ENCODE measurements around the gene SPOCK1. TPM values are rescaled to one million over a fixed set of nuclear protein-coding genes. Genes with fewer than 3 reads are reported as not detected.
"Not testable (repeated sequence)": the region's sequence is repeated elsewhere in the genome, so short reads cannot be mapped to it uniquely, and the experiment has no call there.

SPOCK1 gene
- total RNA-seq (10 to 100 TPM; 11.3 to 52.7 (median 29.3) TPM), polyA plus RNA-seq (10 to 100 TPM in 1 of 3 donors, 1 to 10 TPM in 2; 4.2 to 16.0 (median 7.1) TPM)
- long read RNA-seq, donor 1, partial matches to known transcripts = 0 of 2 reads
- long read RNA-seq, donor 1, other reads (novel, unspliced or antisense) = 2 of 2 reads
- long read RNA-seq, donor 2, partial matches to known transcripts = 0 of 1 reads
- long read RNA-seq, donor 2, other reads (novel, unspliced or antisense) = 1 of 1 reads

DNA sequence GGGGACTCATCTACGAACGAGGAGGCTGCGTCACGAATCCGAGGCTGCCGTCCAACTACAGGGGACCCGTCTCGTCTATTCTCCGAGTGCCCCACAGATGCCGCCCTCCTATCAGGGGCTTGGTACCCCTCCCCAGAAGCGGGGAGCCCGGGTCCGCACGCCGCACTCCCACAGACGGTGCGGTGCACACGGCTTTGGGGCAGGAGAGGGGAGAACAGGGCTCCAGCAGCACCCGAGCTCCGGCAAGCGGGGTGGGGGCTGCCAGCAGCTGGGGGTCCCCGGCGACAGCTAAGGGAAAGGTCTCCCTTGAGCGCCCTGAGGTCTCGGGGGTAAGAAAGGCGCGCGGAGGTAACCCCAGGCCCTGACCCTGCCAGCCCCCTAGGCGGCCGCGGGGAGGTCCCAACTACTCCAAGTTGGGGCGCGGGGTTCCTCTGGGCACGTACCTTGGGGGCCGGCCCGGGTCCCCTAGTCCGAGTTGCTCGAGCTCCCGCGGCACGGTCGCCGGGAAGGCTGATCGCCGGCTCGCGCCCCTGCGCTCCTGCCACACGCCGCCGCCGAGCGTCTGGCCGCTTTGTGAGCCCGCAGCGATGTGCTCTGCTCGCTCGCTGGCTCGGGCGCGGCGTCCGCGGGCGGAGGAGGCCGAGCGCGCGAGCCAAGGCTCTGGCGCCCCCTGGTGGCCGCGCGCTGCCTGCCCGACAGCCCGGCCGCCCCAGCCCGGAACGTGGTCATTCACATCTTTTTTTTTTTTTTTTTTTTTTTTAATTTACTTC, at the start of gene SPOCK1:
Gene SPOCK1 (minus strand): TSS at position 591 of the 770 bp plus-strand sequence.
- Histone ChIP-seq H3K27me3 (ENCODE audit: insufficient read depth in 3 of 3, low read length in 2 of 3) (peaks cover 0 to 4% (median 0%) of the 10 kb centered on the region in 3 donors), H3K27ac (no peak within 1 kb of the TSS), H3K4me3 (peak within 1 kb of the TSS; percentile 65), H3K9me3 (no peaks in the 10 kb centered on the region), H3K4me1 (no peaks in the 10 kb centered on the region), H3K36me3 (ENCODE audit: insufficient read depth in 1 of 2, low read depth in 1 of 2) (no peaks in the 10 kb centered on the region)
- TF ChIP-seq, protein P1, sequence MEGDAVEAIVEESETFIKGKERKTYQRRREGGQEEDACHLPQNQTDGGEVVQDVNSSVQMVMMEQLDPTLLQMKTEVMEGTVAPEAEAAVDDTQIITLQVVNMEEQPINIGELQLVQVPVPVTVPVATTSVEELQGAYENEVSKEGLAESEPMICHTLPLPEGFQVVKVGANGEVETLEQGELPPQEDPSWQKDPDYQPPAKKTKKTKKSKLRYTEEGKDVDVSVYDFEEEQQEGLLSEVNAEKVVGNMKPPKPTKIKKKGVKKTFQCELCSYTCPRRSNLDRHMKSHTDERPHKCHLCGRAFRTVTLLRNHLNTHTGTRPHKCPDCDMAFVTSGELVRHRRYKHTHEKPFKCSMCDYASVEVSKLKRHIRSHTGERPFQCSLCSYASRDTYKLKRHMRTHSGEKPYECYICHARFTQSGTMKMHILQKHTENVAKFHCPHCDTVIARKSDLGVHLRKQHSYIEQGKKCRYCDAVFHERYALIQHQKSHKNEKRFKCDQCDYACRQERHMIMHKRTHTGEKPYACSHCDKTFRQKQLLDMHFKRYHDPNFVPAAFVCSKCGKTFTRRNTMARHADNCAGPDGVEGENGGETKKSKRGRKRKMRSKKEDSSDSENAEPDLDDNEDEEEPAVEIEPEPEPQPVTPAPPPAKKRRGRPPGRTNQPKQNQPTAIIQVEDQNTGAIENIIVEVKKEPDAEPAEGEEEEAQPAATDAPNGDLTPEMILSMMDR (IDR thresholded peaks at IDR 0.05) = peak; percentile 85
- DNase-seq (peak; percentile 81 to 86), ATAC-seq (peak; percentile 92 to 96 (median 96))
- intact Hi-C loops (cut with DNase I) = loop anchor here (1.0 to 10.0 kb wide), 4 partner anchors 152 to 694 kb away; no protein-coding TSS in a partner anchor
- 0 to 1% (median 0%) methylated on average over 54 to 77 of the region's 78 CpGs for WGBS, 3 donors

DNA sequence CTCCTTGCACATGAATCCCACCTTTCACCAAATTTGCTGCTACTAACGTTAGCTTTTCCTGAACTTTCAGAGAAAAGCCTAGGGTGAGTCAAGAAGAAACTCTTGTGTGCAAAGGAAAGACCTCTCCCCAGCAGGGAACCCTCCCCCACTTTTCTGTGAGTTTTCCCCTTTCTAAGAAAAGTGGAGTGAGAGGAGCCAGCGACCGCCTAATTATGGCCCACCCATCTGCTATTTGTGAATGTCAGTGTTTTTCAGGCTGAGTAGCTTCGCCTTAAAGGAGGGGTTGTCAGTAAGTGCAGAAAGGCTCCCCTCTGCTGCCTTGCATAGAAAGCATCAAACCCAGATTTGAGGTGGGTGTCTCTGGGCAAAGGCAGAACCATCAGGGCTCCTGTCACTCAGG, 46.8 kb upstream of the SPOCK1 start:
- TF ChIP-seq, protein P1 (IDR thresholded peaks at IDR 0.05) = no peak
- H3K27me3 ChIP-seq (ENCODE audit: insufficient read depth in 3 of 3, low read length in 2 of 3) = no peaks in the 10 kb centered on the region
- ATAC-seq = no peak

GRCh38 chr5:137535449-137535848, 36.3 kb upstream of the SPOCK1 start:
- H3K27me3 ChIP-seq (ENCODE audit: insufficient read depth in 3 of 3, low read length in 2 of 3); H3K4me3 ChIP-seq; H3K9me3 ChIP-seq; intact Hi-C loops (cut with DNase I); DNase-seq; H3K4me1 ChIP-seq; ATAC-seq; H3K27ac ChIP-seq; H3K36me3 ChIP-seq (ENCODE audit: insufficient read depth in 1 of 2, low read depth in 1 of 2): not testable (repeated sequence)
- WGBS, 3 donors = 71 to 79% (median 71%) methylated on average over 2 of the region's 2 CpGs

More for the DNA sequence above, 46.8 kb upstream of the SPOCK1 start:
- Histone ChIP-seq H3K9me3 (peaks cover under 1% of the 10 kb centered on the region), H3K4me3 (no peak overlapping the region), H3K36me3 (ENCODE audit: insufficient read depth in 1 of 2, low read depth in 1 of 2) (no peaks in the 10 kb centered on the region), H3K27ac (no peak overlapping the region), H3K4me1 (no peaks in the 10 kb centered on the region)
- intact Hi-C loops (cut with DNase I) = no loop called here
- 85 to 90% (median 87%) methylated on average over 4 of the region's 4 CpGs for WGBS, 3 donors
- DNase-seq = no peak

GRCh38 chr5:137533963-137534362, 34.8 kb upstream of the SPOCK1 start:
- peaks cover 0 to 2% (median 0%) of the 10 kb centered on the region in 3 donors for H3K27me3 ChIP-seq (ENCODE audit: insufficient read depth in 3 of 3, low read length in 2 of 3)
- no peak for ATAC-seq
- no peaks in the 10 kb centered on the region for H3K36me3 ChIP-seq (ENCODE audit: insufficient read depth in 1 of 2, low read depth in 1 of 2)
- intact Hi-C loops (cut with DNase I) = no loop called here
- 69 to 80% (median 78%) methylated on average over 5 of the region's 5 CpGs for WGBS, 3 donors
- no peaks in the 10 kb centered on the region for H3K4me1 ChIP-seq
- H3K27ac ChIP-seq = no peak overlapping the region
- H3K4me3 ChIP-seq = no peak overlapping the region
- TF ChIP-seq, protein P1 (IDR thresholded peaks at IDR 0.05) = no peak
- DNase-seq = no peak
- no peaks in the 10 kb centered on the region for H3K9me3 ChIP-seq

- intact Hi-C loops (cut with DNase I) = no loop called here
- no peak for ATAC-seq
Measured at GRCh38 chr5:137531266-137531665, 32.1 kb upstream of the SPOCK1 start.

More at GRCh38 chr5:137531266-137531665, 32.1 kb upstream of the SPOCK1 start:
- Histone ChIP-seq H3K4me1 (no peaks in the 10 kb centered on the region), H3K27ac (no peak overlapping the region), H3K4me3 (no peak overlapping the region), H3K9me3 (no peaks in the 10 kb centered on the region), H3K27me3 (ENCODE audit: insufficient read depth in 3 of 3, low read length in 2 of 3) (peaks cover 0 to 2% (median 0%) of the 10 kb centered on the region in 3 donors), H3K36me3 (ENCODE audit: insufficient read depth in 1 of 2, low read depth in 1 of 2) (no peaks in the 10 kb centered on the region)
- DNase-seq = no peak
- TF ChIP-seq, protein P1 (IDR thresholded peaks at IDR 0.05) = no peak
